Measurements from ENCODE around the gene ARHGAP45. TPM values are rescaled to one million over a fixed set of nuclear protein-coding genes. Genes with fewer than 3 reads are reported as not detected.

The ARHGAP45 gene
- polyA plus RNA-seq, 6 donors from 2014 or later = 181 to 432 (median 210) TPM

- H3K4me1 Mint-ChIP-seq = peaks cover 24 to 31% (median 31%) of the 10 kb centered on the region in 3 donors
These were observed 17.3 kb downstream of the ARHGAP45 start for GRCh38 chr19:1084024-1084868.

GRCh38 chr19:1085053-1085658 lies 18.2 kb downstream of the ARHGAP45 start:
- DNase-seq (no peak), ATAC-seq (ENCODE audit: low read depth in 2 of 2) (no peak)
- H3K27me3 Mint-ChIP-seq = no peaks in the 10 kb centered on the region
- peaks cover 0 to 10% of the 10 kb centered on the region in 2 donors for H3K36me3 Mint-ChIP-seq
- no peaks in the 10 kb centered on the region for H3K9me3 Mint-ChIP-seq
- peak overlapping the region in 3 of 6 donors; percentile 74 to 81 (median 76) for H3K27ac Mint-ChIP-seq
- H3K4me3 Mint-ChIP-seq = peak overlapping the region in 4 of 8 donors; percentile 33 to 72 (median 42)
- H3K4me1 Mint-ChIP-seq = peaks cover 24 to 33% (median 31%) of the 10 kb centered on the region in 3 donors

More at GRCh38 chr19:1084024-1084868, 17.3 kb downstream of the ARHGAP45 start:
- Mint-ChIP-seq H3K27ac (peak overlapping the region in 5 of 6 donors; percentile 76 to 82 (median 81)), H3K4me3 (peak overlapping the region in 2 of 8 donors; percentile 29 to 33), H3K27me3 (no peaks in the 10 kb centered on the region), H3K36me3 (peaks cover 0 to 10% of the 10 kb centered on the region in 2 donors), H3K9me3 (no peaks in the 10 kb centered on the region)
- DNase-seq = no peak
- ATAC-seq (ENCODE audit: low read depth in 2 of 2) = no peak

- Mint-ChIP-seq H3K4me3 (peak overlapping the region in 2 of 8 donors; percentile 33 to 35), H3K36me3 (peaks cover 0 to 10% of the 10 kb centered on the region in 2 donors), H3K9me3 (no peaks in the 10 kb centered on the region), H3K4me1 (peaks cover 24 to 33% (median 30%) of the 10 kb centered on the region in 3 donors), H3K27ac (peak overlapping the region in 4 of 6 donors; percentile 42 to 81 (median 66)), H3K27me3 (no peaks in the 10 kb centered on the region)
- no peak for DNase-seq
- no peak for ATAC-seq (ENCODE audit: low read depth in 2 of 2)
These were observed 18.9 kb downstream of the ARHGAP45 start for GRCh38 chr19:1085676-1086442.

- ATAC-seq (ENCODE audit: low read depth in 2 of 2) (no peak), DNase-seq (no peak)
- Mint-ChIP-seq H3K4me3 (no peak overlapping the region), H3K4me1 (peaks cover 24 to 33% (median 26%) of the 10 kb centered on the region in 3 donors), H3K27ac (peak overlapping the region in 1 of 6 donors; percentile 36), H3K27me3 (no peaks in the 10 kb centered on the region), H3K36me3 (peaks cover 0 to 10% of the 10 kb centered on the region in 2 donors), H3K9me3 (no peaks in the 10 kb centered on the region)
These were observed 19.6 kb downstream of the ARHGAP45 start for GRCh38 chr19:1086613-1087012.

- Mint-ChIP-seq H3K4me3 (peak overlapping the region; percentile 61 to 85 (median 74)), H3K4me1 (peaks cover 26 to 33% (median 26%) of the 10 kb centered on the region in 3 donors), H3K36me3 (peaks cover 0 to 10% of the 10 kb centered on the region in 2 donors), H3K27ac (peak overlapping the region; percentile 88 to 98 (median 94)), H3K9me3 (no peaks in the 10 kb centered on the region), H3K27me3 (no peaks in the 10 kb centered on the region)
- peak; percentile 82 to 83 for ATAC-seq (ENCODE audit: low read depth in 2 of 2)
- peak; percentile 71 for DNase-seq
These were observed 20.9 kb downstream of the ARHGAP45 start for GRCh38 chr19:1087813-1088415.

- peaks cover 0 to 10% of the 10 kb centered on the region in 2 donors for H3K36me3 Mint-ChIP-seq
- peak in 1 of 2 donors; percentile 1 for ATAC-seq (ENCODE audit: low read depth in 2 of 2)
- peak overlapping the region in 4 of 6 donors; percentile 52 to 98 (median 92) for H3K27ac Mint-ChIP-seq
- H3K4me3 Mint-ChIP-seq = peak overlapping the region in 6 of 8 donors; percentile 47 to 74 (median 62)
- no peaks in the 10 kb centered on the region for H3K9me3 Mint-ChIP-seq
- no peaks in the 10 kb centered on the region for H3K27me3 Mint-ChIP-seq
- H3K4me1 Mint-ChIP-seq = peaks cover 31 to 39% (median 31%) of the 10 kb centered on the region in 3 donors
- DNase-seq = no peak
These were observed 21.5 kb downstream of the ARHGAP45 start for GRCh38 chr19:1088416-1089010.

GRCh38 chr19:1089126-1089771 lies 22.3 kb downstream of the ARHGAP45 start:
- Mint-ChIP-seq H3K4me3 (peak overlapping the region in 1 of 8 donors; percentile 45), H3K27ac (peak overlapping the region in 1 of 6 donors; percentile 84), H3K9me3 (no peaks in the 10 kb centered on the region), H3K36me3 (peaks cover 0 to 10% of the 10 kb centered on the region in 2 donors), H3K27me3 (no peaks in the 10 kb centered on the region), H3K4me1 (peaks cover 33 to 46% (median 38%) of the 10 kb centered on the region in 3 donors)
- DNase-seq (no peak), ATAC-seq (ENCODE audit: low read depth in 2 of 2) (no peak)

- H3K4me1 Mint-ChIP-seq = peaks cover 30 to 48% (median 38%) of the 10 kb centered on the region in 3 donors
- H3K27me3 Mint-ChIP-seq = no peaks in the 10 kb centered on the region
- no peak overlapping the region for H3K27ac Mint-ChIP-seq
- DNase-seq (no peak), ATAC-seq (ENCODE audit: low read depth in 2 of 2) (no peak)
- no peak overlapping the region for H3K4me3 Mint-ChIP-seq
- H3K36me3 Mint-ChIP-seq = peaks cover 0 to 8% of the 10 kb centered on the region in 2 donors
- H3K9me3 Mint-ChIP-seq = no peaks in the 10 kb centered on the region
These were observed 22.9 kb downstream of the ARHGAP45 start for GRCh38 chr19:1089891-1090290.

- peak overlapping the region in 3 of 8 donors; percentile 30 to 73 (median 61) for H3K4me3 Mint-ChIP-seq
- no peak for DNase-seq
- no peaks in the 10 kb centered on the region for H3K9me3 Mint-ChIP-seq
- no peak for ATAC-seq (ENCODE audit: low read depth in 2 of 2)
- H3K4me1 Mint-ChIP-seq = peaks cover 32 to 49% (median 40%) of the 10 kb centered on the region in 3 donors
- no peaks in the 10 kb centered on the region for H3K36me3 Mint-ChIP-seq
- peak overlapping the region in 2 of 6 donors; percentile 11 to 68 for H3K27ac Mint-ChIP-seq
- no peaks in the 10 kb centered on the region for H3K27me3 Mint-ChIP-seq
These were observed 24.0 kb downstream of the ARHGAP45 start for GRCh38 chr19:1090731-1091543.

GRCh38 chr19:1091544-1092175 lies 24.7 kb downstream of the ARHGAP45 start:
- Mint-ChIP-seq H3K4me3 (peak overlapping the region in 3 of 8 donors; percentile 21 to 87 (median 54)), H3K9me3 (no peaks in the 10 kb centered on the region), H3K27me3 (no peaks in the 10 kb centered on the region), H3K27ac (no peak overlapping the region), H3K36me3 (no peaks in the 10 kb centered on the region), H3K4me1 (peaks cover 38 to 51% (median 42%) of the 10 kb centered on the region in 3 donors)
- ATAC-seq (ENCODE audit: low read depth in 2 of 2) = no peak
- no peak for DNase-seq

- Mint-ChIP-seq H3K36me3 (no peaks in the 10 kb centered on the region), H3K4me1 (peaks cover 32 to 46% (median 34%) of the 10 kb centered on the region in 3 donors), H3K27ac (peak overlapping the region in 3 of 6 donors; percentile 54 to 92 (median 66)), H3K9me3 (peaks cover 0 to 1% (median 0%) of the 10 kb centered on the region in 7 donors), H3K4me3 (peak overlapping the region; percentile 87 to 97 (median 94)), H3K27me3 (no peaks in the 10 kb centered on the region)
- no peak for ATAC-seq (ENCODE audit: low read depth in 2 of 2)
- no peak for DNase-seq
These were observed 26.4 kb downstream of the ARHGAP45 start for GRCh38 chr19:1093330-1093729.
